Neuronal stem cell (in vitro differentiated cells): ENCODE results near the gene PCSK9.
"Not testable (repeated sequence)": the region's sequence is repeated elsewhere in the genome, so short reads cannot be mapped to it uniquely, and the experiment has no call there.

Experiments used
- DNase-seq: peaks from one replicate; pipeline ENCODE4 v3.0.0-alpha.2; 2013; ENCODE audit warnings: low spot score
- H2AFZ ChIP-seq: one replicate; pipeline ENCODE4 v1.6.1; 2013; ENCODE audit warnings: mild to moderate bottlenecking, low read length, inconsistent platforms
- H2AK5ac ChIP-seq: 2 replicates; pipeline ENCODE4 v1.6.1; 2013; ENCODE audit warnings: low read depth, mild to moderate bottlenecking, inconsistent platforms, low read length, moderate library complexity, mixed read lengths
- H2BK120ac ChIP-seq: 2 replicates; pipeline ENCODE4 v1.6.1; 2013; ENCODE audit warnings: low read depth, mild to moderate bottlenecking, inconsistent platforms, low read length, moderate library complexity, mixed read lengths
- H2BK12ac ChIP-seq: one replicate; pipeline ENCODE4 v1.6.1; 2013; ENCODE audit warnings: low read length, inconsistent platforms
- H2BK15ac ChIP-seq: 2 replicates; pipeline ENCODE4 v1.6.1; 2013; ENCODE audit warnings: mild to moderate bottlenecking, low read length, inconsistent platforms, mixed read lengths
- H2BK5ac ChIP-seq: one replicate; pipeline ENCODE4 v1.6.1; 2013; ENCODE audit warnings: inconsistent platforms, mild to moderate bottlenecking, low read length, moderate library complexity
- H3K14ac ChIP-seq: one replicate; pipeline ENCODE4 v1.6.1; 2013; ENCODE audit warnings: low read length, inconsistent platforms
- H3K18ac ChIP-seq: 2 replicates; pipeline ENCODE4 v1.6.1; 2013; ENCODE audit warnings: low read length, inconsistent platforms
- H3K23ac ChIP-seq: 2 replicates; pipeline ENCODE4 v1.6.1; 2013; ENCODE audit warnings: low read depth, mild to moderate bottlenecking, mixed read lengths, low read length, inconsistent platforms; ENCODE audit not compliant: poor library complexity
- H3K27ac ChIP-seq: replicated peaks from 3 replicates; pipeline ENCODE4 v1.5.1; 2013; ENCODE audit warnings: low read length, inconsistent platforms
- H3K27me3 ChIP-seq, 3 experiments: 2 replicates each; pipeline ENCODE4 v1.6.1; 2013; ENCODE audit warnings: low read length in 3 of 3, mild to moderate bottlenecking in 2 of 3, inconsistent platforms in 1 of 3, low read depth in 1 of 3, mixed read lengths in 1 of 3, moderate library complexity in 1 of 3; ENCODE audit not compliant: control insufficient read depth in 3 of 3, insufficient read depth in 3 of 3
- H3K36me3 ChIP-seq, 2 donors: replicated peaks in 1 of 2; 2 replicates each; pipeline ENCODE4 v1.6.1; 2013; ENCODE audit warnings: low read length in 2 of 2; ENCODE audit not compliant: control insufficient read depth in 2 of 2, insufficient read depth in 2 of 2
- H3K4ac ChIP-seq: 2 replicates; pipeline ENCODE4 v1.6.1; 2013; ENCODE audit warnings: inconsistent platforms, mild to moderate bottlenecking, low read length, moderate library complexity
- H3K4me1 ChIP-seq, 2 donors: 1 replicate in 1 of 2; 2 replicates in 1 of 2; pipeline ENCODE4 v1.6.1; 2013; ENCODE audit warnings: low read length in 2 of 2, low read depth in 1 of 2; ENCODE audit not compliant: control insufficient read depth in 2 of 2, insufficient read depth in 1 of 2
- H3K4me2 ChIP-seq: one replicate; pipeline ENCODE4 v1.6.1; 2013; ENCODE audit warnings: mild to moderate bottlenecking, low read length, inconsistent platforms; ENCODE audit not compliant: insufficient read depth, poor library complexity, severe bottlenecking
- H3K4me3 ChIP-seq, 2 donors: 2 replicates each; pipeline ENCODE4 v1.5.1; 2013; ENCODE audit warnings: low read length in 2 of 2, mild to moderate bottlenecking in 2 of 2, inconsistent platforms in 1 of 2, moderate library complexity in 1 of 2
- H3K79me1 ChIP-seq: one replicate; pipeline ENCODE4 v1.6.1; 2013; ENCODE audit warnings: low read depth, mild to moderate bottlenecking, inconsistent platforms, low read length, moderate library complexity
- H3K9ac ChIP-seq: one replicate; pipeline ENCODE4 v1.6.1; 2013; ENCODE audit warnings: mild to moderate bottlenecking, low read depth, low read length, inconsistent platforms; ENCODE audit not compliant: poor library complexity
- H3K9me3 ChIP-seq, 2 donors: replicated peaks in 1 of 2; 2 replicates each; pipeline versions ENCODE3 to v1.6.1; 2013; ENCODE audit warnings: low read length in 2 of 2, mild to moderate bottlenecking in 2 of 2, inconsistent platforms in 1 of 2, low read depth in 1 of 2, mixed read lengths in 1 of 2, moderate library complexity in 1 of 2; ENCODE audit not compliant: control insufficient read depth in 2 of 2, insufficient read depth in 1 of 2
- H4K8ac ChIP-seq: one replicate; pipeline ENCODE4 v1.6.1; 2013; ENCODE audit warnings: low read depth, mild to moderate bottlenecking, inconsistent platforms, low read length, moderate library complexity
- H4K91ac ChIP-seq: one replicate; pipeline ENCODE4 v1.6.1; 2013; ENCODE audit warnings: low read length, low read depth, mild to moderate bottlenecking, inconsistent platforms; ENCODE audit not compliant: poor library complexity
- WGBS, 2 donors: extraction: QIAGEN DNeasy Blood & Tissue Kit; methylation state at CpG; one replicate each; pipeline ENCODE4 v1.1.7; 2013; ENCODE audit warnings: missing lambda C conversion rate in 2 of 2, mixed read lengths in 1 of 2; ENCODE audit not compliant: insufficient read length in 2 of 2, insufficient replicate concordance in 1 of 2; ENCODE audit errors: extremely low coverage in 2 of 2; 5-methylcytosine and 5-hydroxymethylcytosine counted together

PCSK9 gene

DNA sequence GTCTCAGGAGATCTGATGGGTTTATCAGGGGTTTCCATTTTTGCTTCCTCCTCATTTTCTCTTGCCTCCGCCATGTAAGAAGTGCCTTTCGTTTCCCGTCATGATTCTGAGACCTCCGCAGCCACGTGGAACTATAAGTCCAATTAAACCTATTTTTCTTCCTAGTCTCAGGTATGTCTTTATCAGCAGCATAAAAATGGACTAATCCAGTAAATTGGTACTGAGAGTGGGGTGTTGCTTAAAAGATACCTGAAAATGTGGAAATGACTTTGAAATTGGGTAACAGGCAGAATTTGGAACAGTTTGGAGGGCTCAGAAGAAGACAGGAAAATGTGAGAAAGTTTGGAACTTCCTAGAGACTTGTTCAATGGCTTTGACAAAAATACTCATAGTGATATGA is 8.2 kb upstream of the PCSK9 start:
- not testable (repeated sequence) for H3K9me3 ChIP-seq, H2BK120ac ChIP-seq, H3K18ac ChIP-seq, H4K91ac ChIP-seq, H3K9ac ChIP-seq, H3K4me3 ChIP-seq, H3K23ac ChIP-seq, H3K79me1 ChIP-seq, H2BK15ac ChIP-seq, H3K4me2 ChIP-seq, DNase-seq, H3K4ac ChIP-seq, H4K8ac ChIP-seq, H2BK5ac ChIP-seq, H2BK12ac ChIP-seq, H2AK5ac ChIP-seq, H2AFZ ChIP-seq, H3K27ac ChIP-seq, H3K14ac ChIP-seq, H3K4me1 ChIP-seq, H3K36me3 ChIP-seq
- WGBS, 2 donors: no CpG with 5 or more reads among the region's 5 CpGs
- H3K27me3 ChIP-seq: peaks cover 0 to 31% (median 0%) of the 10 kb centered on the region in 3 experiments

DNA sequence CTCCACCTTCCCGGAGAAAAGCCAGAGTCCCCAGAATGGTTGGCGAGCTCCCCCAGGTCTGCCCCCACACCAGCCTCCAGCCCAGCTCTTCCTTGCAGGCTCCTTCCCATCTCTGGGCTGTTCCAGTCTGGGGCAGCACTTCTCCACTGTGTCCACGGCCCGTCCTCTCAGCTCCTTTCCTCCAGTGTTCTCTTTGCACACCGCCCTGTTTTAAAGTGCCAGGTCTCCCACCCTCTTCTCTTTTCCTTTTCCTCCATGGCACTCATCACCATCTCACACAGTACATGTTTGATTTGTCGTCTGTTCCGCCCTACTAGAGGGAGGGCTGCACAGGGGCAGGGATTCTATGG is 6.1 kb upstream of the PCSK9 start:
- no CpG with 5 or more reads among the region's 7 CpGs for WGBS, 2 donors
- Histone ChIP-seq H3K14ac (no peak overlapping the region), H3K36me3 (no peaks in the 10 kb centered on the region), H3K4ac (no peak overlapping the region), H3K23ac (no peak overlapping the region), H3K4me3 (no peak overlapping the region), H4K8ac (no peak overlapping the region), H3K4me1 (peaks cover 0 to 6% of the 10 kb centered on the region in 2 donors), H2AFZ (no peak overlapping the region), H3K79me1 (no peaks in the 10 kb centered on the region), H2BK15ac (no peak overlapping the region), H3K4me2 (no peak overlapping the region), H3K9ac (no peak overlapping the region), H4K91ac (no peak overlapping the region), H2BK5ac (no peak overlapping the region), H2AK5ac (no peak overlapping the region), H2BK120ac (no peak overlapping the region), H2BK12ac (no peak overlapping the region), H3K27me3 (peaks cover 0 to 52% (median 3%) of the 10 kb centered on the region in 3 experiments), H3K9me3 (peaks cover 0 to 3% of the 10 kb centered on the region in 2 donors), H3K27ac (peak overlapping the region; percentile 77), H3K18ac (peak overlapping the region; percentile 79)
- no peak for DNase-seq

DNA sequence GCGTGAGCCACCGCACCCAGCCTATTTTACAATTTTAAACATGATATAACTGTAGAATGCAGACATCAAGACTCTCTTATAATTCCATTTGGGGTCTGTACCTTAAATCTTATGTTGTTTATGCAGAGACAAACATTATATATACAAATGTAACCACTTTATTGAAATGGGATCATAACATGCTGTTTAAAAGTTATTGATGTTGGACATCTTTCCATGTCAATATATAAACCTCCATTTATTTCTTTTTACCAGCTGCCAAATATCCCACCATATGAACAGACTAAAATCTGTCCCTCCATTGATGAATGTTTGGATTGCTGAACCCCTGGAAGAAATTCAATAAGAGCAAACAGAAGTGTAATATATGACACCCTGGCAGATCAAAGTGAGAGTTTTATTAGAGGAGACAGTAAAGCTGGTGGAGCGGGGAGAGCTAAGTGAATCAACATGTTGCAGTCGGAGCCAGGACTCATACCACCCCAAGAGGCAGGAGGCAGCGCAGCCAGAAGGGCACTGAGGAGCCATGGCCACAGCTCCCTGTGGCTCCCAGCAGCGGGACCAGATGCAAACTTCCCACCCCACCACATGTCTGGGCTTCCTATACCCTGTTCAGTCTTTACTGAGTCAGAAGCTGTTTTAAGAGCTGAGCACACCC is 4.7 kb upstream of the PCSK9 start:
- Histone ChIP-seq H3K9me3 (peaks cover 0 to 3% of the 10 kb centered on the region in 2 donors), H3K4me3 (no peak overlapping the region), H3K9ac (no peak overlapping the region)

DNA sequence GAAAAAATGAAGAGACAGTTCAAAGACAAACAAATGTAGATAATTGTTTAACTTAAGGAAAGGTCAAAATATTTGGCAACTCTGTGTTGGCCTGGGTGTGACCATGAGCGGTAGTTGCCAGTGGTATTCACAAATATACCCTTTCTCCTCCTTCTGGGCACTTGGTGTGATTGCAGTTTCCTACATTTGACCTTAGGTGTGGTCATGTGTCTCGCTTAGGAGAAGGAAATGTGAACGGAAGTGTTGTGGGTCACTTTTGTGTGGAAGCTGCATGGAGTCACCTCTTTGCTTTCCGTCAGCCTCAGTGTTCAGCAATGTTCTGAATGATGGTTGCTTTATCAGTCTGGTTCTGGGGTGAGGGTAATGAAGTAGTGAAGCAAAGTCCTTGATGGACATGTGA is 3.4 kb upstream of the PCSK9 start:
- Histone ChIP-seq H3K4ac (no peak overlapping the region), H3K4me2 (no peak overlapping the region), H3K14ac (no peak overlapping the region), H3K4me3 (no peak overlapping the region), H3K9me3 (peaks cover 0 to 2% of the 10 kb centered on the region in 2 donors), H3K27me3 (peaks cover 7 to 70% (median 25%) of the 10 kb centered on the region in 3 experiments), H2BK120ac (no peak overlapping the region), H3K23ac (no peak overlapping the region), H2BK15ac (no peak overlapping the region), H3K79me1 (no peaks in the 10 kb centered on the region), H3K4me1 (peaks cover 0 to 19% of the 10 kb centered on the region in 2 donors), H3K9ac (no peak overlapping the region), H3K36me3 (no peaks in the 10 kb centered on the region), H3K18ac (no peak overlapping the region), H2AFZ (no peak overlapping the region), H4K91ac (no peak overlapping the region), H3K27ac (no peak overlapping the region), H4K8ac (no peak overlapping the region), H2BK5ac (no peak overlapping the region), H2AK5ac (no peak overlapping the region), H2BK12ac (no peak overlapping the region)
- DNase-seq: no peak
- no CpG with 5 or more reads among the region's 4 CpGs for WGBS, 2 donors

More for the DNA sequence above, 4.7 kb upstream of the PCSK9 start:
- Histone ChIP-seq H2BK120ac (no peak overlapping the region), H3K27ac (no peak overlapping the region), H2BK15ac (no peak overlapping the region), H2AK5ac (no peak overlapping the region), H4K8ac (no peak overlapping the region), H3K23ac (no peak overlapping the region), H3K4ac (no peak overlapping the region), H3K27me3 (peaks cover under 1 to 66% (median 12%) of the 10 kb centered on the region in 3 experiments), H3K4me1 (peaks cover 0 to 13% of the 10 kb centered on the region in 2 donors), H4K91ac (no peak overlapping the region), H3K79me1 (no peaks in the 10 kb centered on the region), H3K14ac (no peak overlapping the region), H2AFZ (no peak overlapping the region), H2BK12ac (no peak overlapping the region), H2BK5ac (no peak overlapping the region), H3K18ac (no peak overlapping the region), H3K4me2 (no peak overlapping the region), H3K36me3 (no peaks in the 10 kb centered on the region)
- no CpG with 5 or more reads among the region's 6 CpGs for WGBS, 2 donors
- DNase-seq: no peak
